ENCODE results near the gene NT5DC1. TPM values are rescaled to one million over a fixed set of nuclear protein-coding genes. Genes with fewer than 3 reads are reported as not detected.

Gene NT5DC1
- total RNA-seq, 1 experiment from 2014 or later = 15.4 TPM

DNA sequence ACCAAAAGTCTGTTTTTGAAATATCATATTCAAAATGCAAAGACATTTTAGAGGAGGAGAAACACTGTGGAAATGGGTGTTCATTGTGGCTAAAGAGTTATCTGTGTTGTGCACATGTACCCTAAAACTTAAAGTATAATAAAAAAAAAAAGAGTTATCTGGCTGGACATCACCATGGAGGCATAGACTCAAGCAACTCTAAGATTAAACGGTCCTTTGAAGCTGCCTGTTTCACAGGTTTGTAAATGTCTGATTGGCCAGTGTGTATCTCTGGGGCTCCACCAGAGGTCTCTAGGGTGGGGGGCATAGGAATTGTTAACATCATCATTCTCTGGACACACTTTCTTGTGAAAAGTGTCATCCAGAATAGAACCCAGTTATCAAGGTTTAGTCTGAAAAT, 114.0 kb downstream of the NT5DC1 start:
- Histone ChIP-seq H3K4me1 (peaks cover 3% of the 10 kb centered on the region; the same call in 1 of the 2 replicates), H3K27me3 (no peaks in the 10 kb centered on the region), H3K9me3 (replicated peaks) (no peaks in the 10 kb centered on the region), H3K4me3 (no peak overlapping the region), H3K27ac (no peak overlapping the region), H3K36me3 (no peaks in the 10 kb centered on the region)
- no peak for DNase-seq

DNA sequence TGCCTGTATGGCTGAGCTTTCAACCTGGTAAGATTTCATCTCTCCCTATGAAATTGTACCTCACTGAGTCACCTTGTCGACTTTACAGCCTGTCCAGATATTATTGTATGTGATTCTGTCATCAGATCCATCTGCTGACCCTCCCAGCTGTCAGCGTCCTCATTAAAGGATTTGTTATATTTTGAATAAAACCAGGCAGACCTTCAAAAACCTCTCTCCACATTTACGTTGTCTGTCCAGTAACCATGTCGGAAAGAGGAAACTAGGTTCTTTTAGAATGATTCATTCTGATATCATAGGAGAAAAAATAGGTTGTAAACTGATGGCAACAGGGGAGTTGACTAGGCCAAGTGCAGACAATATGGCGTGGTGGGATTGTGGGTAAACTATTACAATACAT, 114.8 kb downstream of the NT5DC1 start:
- Histone ChIP-seq H3K36me3 (no peaks in the 10 kb centered on the region), H3K9me3 (replicated peaks) (no peaks in the 10 kb centered on the region), H3K27me3 (no peaks in the 10 kb centered on the region), H3K27ac (no peak overlapping the region), H3K4me3 (no peak overlapping the region), H3K4me1 (peaks cover 3% of the 10 kb centered on the region; the same call in 1 of the 2 replicates)
- no peak for DNase-seq

- Histone ChIP-seq H3K36me3 (no peaks in the 10 kb centered on the region), H3K4me3 (no peak overlapping the region), H3K27me3 (no peaks in the 10 kb centered on the region), H3K4me1 (no peaks in the 10 kb centered on the region; the same call in 1 of the 2 replicates), H3K27ac (no peak overlapping the region), H3K9me3 (replicated peaks) (no peaks in the 10 kb centered on the region)
- peak in 1 of 2 experiments; percentile 55 for DNase-seq
Observed at GRCh38 chr6:116217069-116217468, 116.4 kb downstream of the NT5DC1 start.

- no peaks in the 10 kb centered on the region for H3K36me3 ChIP-seq
- no peaks in the 10 kb centered on the region for H3K27me3 ChIP-seq
- no peaks in the 10 kb centered on the region for H3K9me3 ChIP-seq (replicated peaks)
- H3K4me1 ChIP-seq = no peaks in the 10 kb centered on the region
- DNase-seq = peak in 1 of 2 experiments; percentile 17
- no peak overlapping the region for H3K4me3 ChIP-seq
- no peak overlapping the region for H3K27ac ChIP-seq
Observed at GRCh38 chr6:116218172-116218633, 117.5 kb downstream of the NT5DC1 start.

- no peaks in the 10 kb centered on the region for H3K36me3 ChIP-seq
- no peaks in the 10 kb centered on the region for H3K9me3 ChIP-seq (replicated peaks)
- no peaks in the 10 kb centered on the region for H3K4me1 ChIP-seq
- H3K27me3 ChIP-seq = no peaks in the 10 kb centered on the region
- no peak overlapping the region for H3K4me3 ChIP-seq
- no peak overlapping the region for H3K27ac ChIP-seq
- DNase-seq = no peak
Observed at GRCh38 chr6:116218866-116219265, 118.2 kb downstream of the NT5DC1 start.

GRCh38 chr6:116221067-116221466, 120.4 kb downstream of the NT5DC1 start:
- no peaks in the 10 kb centered on the region for H3K36me3 ChIP-seq
- no peak overlapping the region for H3K27ac ChIP-seq
- H3K27me3 ChIP-seq = no peaks in the 10 kb centered on the region
- no peaks in the 10 kb centered on the region for H3K4me1 ChIP-seq
- H3K4me3 ChIP-seq = no peak overlapping the region
- H3K9me3 ChIP-seq (replicated peaks) = no peaks in the 10 kb centered on the region
- DNase-seq = no peak

DNA sequence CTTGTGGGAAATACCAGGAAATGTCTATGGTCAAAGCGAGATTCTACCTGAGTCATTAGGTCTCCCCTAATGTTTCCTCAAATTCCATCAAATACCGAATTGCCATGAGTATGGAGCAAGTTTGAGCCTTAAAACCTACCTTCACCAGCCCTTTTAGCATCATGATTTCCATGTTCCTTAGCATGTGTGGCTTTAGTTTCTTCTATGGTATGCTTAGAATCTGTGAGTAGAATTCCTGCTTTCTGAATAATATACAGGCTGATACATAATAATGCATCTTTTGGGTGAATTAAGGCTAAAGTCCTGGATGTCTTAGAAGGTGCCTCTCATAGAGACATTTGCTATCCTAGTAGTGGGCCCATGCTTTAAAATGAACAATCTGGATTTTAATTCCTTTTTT, 121.3 kb downstream of the NT5DC1 start:
- Histone ChIP-seq H3K4me1 (no peaks in the 10 kb centered on the region), H3K9me3 (replicated peaks) (no peaks in the 10 kb centered on the region), H3K27me3 (no peaks in the 10 kb centered on the region), H3K36me3 (no peaks in the 10 kb centered on the region), H3K4me3 (no peak overlapping the region), H3K27ac (no peak overlapping the region)
- no peak for DNase-seq

DNA sequence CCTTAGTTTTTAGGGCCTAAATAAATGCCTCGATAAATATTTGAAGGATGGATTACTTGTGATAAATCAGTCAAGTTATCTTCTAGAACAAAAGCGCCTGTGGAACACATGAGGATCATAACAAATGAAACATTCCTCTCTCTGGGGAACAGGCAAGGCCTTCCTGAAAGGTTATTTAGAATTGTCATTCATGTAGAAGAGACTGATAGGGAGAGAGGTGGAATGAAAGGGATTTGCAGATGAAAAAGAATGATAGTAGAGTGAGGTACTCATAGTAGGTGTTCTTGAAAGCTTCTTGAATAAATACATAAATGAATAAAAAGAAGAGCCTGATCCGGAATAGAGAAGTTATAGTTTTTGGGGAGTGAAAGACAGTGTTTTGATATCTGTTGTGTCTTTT, 122.7 kb downstream of the NT5DC1 start:
- Histone ChIP-seq H3K27me3 (no peaks in the 10 kb centered on the region), H3K36me3 (no peaks in the 10 kb centered on the region), H3K4me1 (no peaks in the 10 kb centered on the region), H3K9me3 (replicated peaks) (no peaks in the 10 kb centered on the region), H3K27ac (no peak overlapping the region), H3K4me3 (no peak overlapping the region)
- DNase-seq = no peak

- no peaks in the 10 kb centered on the region for H3K4me1 ChIP-seq
- H3K27ac ChIP-seq = no peak overlapping the region
- no peaks in the 10 kb centered on the region for H3K27me3 ChIP-seq
- no peaks in the 10 kb centered on the region; the same call in 1 of the 2 replicates for H3K36me3 ChIP-seq
- H3K4me3 ChIP-seq = no peak overlapping the region
- DNase-seq = no peak
- no peaks in the 10 kb centered on the region for H3K9me3 ChIP-seq (replicated peaks)
Observed at GRCh38 chr6:116229287-116229913, 128.7 kb downstream of the NT5DC1 start.

DNA sequence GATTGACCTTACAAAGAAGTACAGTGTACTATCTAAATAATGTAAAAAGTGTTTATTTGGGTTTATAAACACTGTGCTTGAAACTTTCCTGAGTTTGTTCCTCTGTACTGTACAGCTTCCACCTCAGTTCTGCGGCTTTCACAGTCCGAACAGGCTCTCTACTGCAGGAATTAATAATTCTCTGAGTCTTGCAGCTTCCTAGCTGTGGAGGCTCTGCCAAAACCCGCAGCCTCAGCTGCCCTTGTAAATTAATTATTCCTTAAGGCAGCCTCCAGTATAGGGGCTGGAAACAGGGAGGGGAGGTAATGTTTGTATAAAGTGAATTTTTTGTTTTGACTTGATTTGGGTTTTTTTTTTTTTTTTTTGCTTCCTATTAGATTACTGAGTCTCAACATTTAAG, 134.0 kb downstream of the NT5DC1 start:
- no peaks in the 10 kb centered on the region for H3K4me1 ChIP-seq

DNA sequence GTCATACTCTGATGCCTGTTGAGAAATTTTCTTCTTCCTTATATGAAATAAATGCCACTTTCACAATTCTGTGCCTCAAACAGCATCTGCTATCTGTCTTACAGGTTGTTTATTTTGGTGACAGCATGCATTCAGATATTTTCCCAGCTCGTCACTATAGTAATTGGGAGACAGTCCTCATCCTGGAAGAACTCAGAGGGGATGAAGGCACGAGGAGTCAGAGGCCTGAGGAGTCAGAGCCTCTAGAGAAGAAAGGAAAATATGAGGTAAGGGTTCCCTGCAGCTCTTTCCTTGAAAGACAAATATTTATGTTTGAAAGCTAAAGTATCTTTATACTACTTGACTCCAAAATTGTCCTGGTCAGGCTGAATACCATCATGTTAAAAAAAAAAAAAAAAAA, 137.4 kb downstream of the NT5DC1 start:
- Histone ChIP-seq H3K27ac (no peak overlapping the region), H3K4me1 (no peaks in the 10 kb centered on the region), H3K4me3 (no peak overlapping the region), H3K27me3 (no peaks in the 10 kb centered on the region), H3K9me3 (replicated peaks) (no peaks in the 10 kb centered on the region), H3K36me3 (peaks cover 9% of the 10 kb centered on the region)
- DNase-seq = no peak

More for the DNA sequence above, 134.0 kb downstream of the NT5DC1 start:
- H3K27me3 ChIP-seq = no peaks in the 10 kb centered on the region
- H3K27ac ChIP-seq = no peak overlapping the region
- peaks cover 9% of the 10 kb centered on the region for H3K36me3 ChIP-seq
- H3K9me3 ChIP-seq (replicated peaks) = no peaks in the 10 kb centered on the region
- DNase-seq = no peak
- no peak overlapping the region for H3K4me3 ChIP-seq

- Histone ChIP-seq H3K4me3 (no peak overlapping the region), H3K36me3 (peaks cover 9% of the 10 kb centered on the region), H3K4me1 (no peaks in the 10 kb centered on the region), H3K9me3 (replicated peaks) (no peaks in the 10 kb centered on the region), H3K27me3 (no peaks in the 10 kb centered on the region), H3K27ac (no peak overlapping the region)
- no peak for DNase-seq
Observed at GRCh38 chr6:116239256-116239655, 138.6 kb downstream of the NT5DC1 start.

DNA sequence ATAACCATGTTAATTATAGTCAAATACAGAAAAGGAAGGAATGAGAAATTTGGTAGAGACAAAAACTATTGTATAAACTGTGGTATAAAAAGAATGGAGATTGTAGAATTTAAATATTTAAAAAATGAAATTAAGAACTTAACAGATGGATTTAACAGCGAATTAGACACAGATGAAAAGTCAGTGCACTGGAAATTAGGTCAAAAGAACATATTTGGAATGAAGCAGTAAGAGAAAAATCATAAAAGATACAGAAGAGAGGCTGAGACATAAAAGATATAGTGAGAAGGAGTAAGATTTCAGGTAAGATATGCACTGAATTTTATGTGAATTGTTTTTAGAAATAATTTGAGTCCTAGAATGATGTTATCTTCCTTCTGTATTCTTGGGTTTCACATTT, 139.2 kb downstream of the NT5DC1 start:
- Histone ChIP-seq H3K36me3 (peaks cover 9% of the 10 kb centered on the region; the same call in 1 of the 2 replicates), H3K27ac (no peak overlapping the region), H3K4me3 (no peak overlapping the region), H3K4me1 (no peaks in the 10 kb centered on the region), H3K9me3 (replicated peaks) (no peaks in the 10 kb centered on the region), H3K27me3 (no peaks in the 10 kb centered on the region)
- DNase-seq = no peak

DNA sequence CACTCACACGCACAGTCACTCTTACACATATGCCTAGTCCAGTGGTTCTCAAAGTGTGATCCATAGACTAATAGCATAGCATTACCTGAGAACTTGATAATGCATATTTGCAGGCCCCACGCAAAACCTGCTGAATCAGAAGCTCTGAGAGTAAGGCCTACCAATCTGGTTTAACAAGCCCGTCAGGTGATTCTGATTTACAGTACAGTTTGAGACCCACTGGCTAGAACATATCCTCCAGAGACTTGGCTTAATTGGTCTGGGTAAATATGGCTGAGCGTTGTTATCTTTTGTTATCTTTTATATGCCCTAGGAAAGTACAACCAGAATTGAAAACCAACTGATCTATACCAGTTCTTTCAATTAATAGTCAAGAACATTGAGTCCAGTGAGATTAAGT, 143.6 kb downstream of the NT5DC1 start:
- H3K27ac ChIP-seq = no peak overlapping the region
- H3K4me3 ChIP-seq = no peak overlapping the region

DNA sequence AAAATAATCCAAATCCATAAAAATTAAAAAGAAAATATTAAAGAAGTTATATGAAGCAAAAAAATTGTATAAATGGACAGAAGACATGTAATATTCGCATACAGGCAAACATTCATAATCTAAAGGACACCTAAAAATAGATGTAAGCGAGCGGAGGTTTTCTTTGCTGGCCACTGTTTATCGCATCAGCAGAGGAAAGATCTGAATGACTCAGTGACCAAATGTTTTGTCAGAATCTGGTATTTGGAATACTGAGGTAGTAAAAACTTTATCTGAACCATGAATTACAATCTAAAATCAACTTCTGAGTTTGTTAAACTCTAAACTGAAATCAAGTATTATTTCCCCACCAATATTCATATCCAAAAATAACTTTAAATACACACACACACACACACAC, 145.4 kb downstream of the NT5DC1 start:
- Histone ChIP-seq H3K27me3 (no peaks in the 10 kb centered on the region), H3K27ac (no peak overlapping the region), H3K36me3 (no peaks in the 10 kb centered on the region), H3K4me1 (no peaks in the 10 kb centered on the region; the same call in 1 of the 2 replicates), H3K4me3 (no peak overlapping the region), H3K9me3 (replicated peaks) (no peaks in the 10 kb centered on the region; the same call in 1 of the 2 replicates)
- DNase-seq = no peak

More for the DNA sequence above, 143.6 kb downstream of the NT5DC1 start:
- Histone ChIP-seq H3K36me3 (peaks cover 2% of the 10 kb centered on the region; the same call in 1 of the 2 replicates), H3K4me1 (no peaks in the 10 kb centered on the region), H3K27me3 (no peaks in the 10 kb centered on the region), H3K9me3 (replicated peaks) (no peaks in the 10 kb centered on the region; the same call in 1 of the 2 replicates)
- no peak for DNase-seq

GRCh38 chr6:116247285-116247684, 146.6 kb downstream of the NT5DC1 start:
- H3K27me3 ChIP-seq = no peaks in the 10 kb centered on the region
- H3K4me1 ChIP-seq = no peaks in the 10 kb centered on the region; the same call in 1 of the 2 replicates
- H3K9me3 ChIP-seq (replicated peaks) = no peaks in the 10 kb centered on the region; the same call in 1 of the 2 replicates
- no peaks in the 10 kb centered on the region for H3K36me3 ChIP-seq
- no peak overlapping the region for H3K4me3 ChIP-seq
- H3K27ac ChIP-seq = no peak overlapping the region
- DNase-seq = no peak

Data from SJCRH30 (cell line).